Glutamatergic neuron (in vitro differentiated cells): ENCODE results near the gene SERPING1. TPM values are rescaled to one million over a fixed set of nuclear protein-coding genes. Genes with fewer than 3 reads are reported as not detected.
A peak's percentile ranks its signal among the peaks of the same experiment; 100 is the strongest.

Source experiments
- DNase-seq: peaks from one replicate; pipeline ENCODE4 v3.0.0; 2022
- H3K27ac Mint-ChIP-seq: one replicate; pipeline ENCODE4 v1.8.0; 2020; ENCODE audit warnings: mild to moderate bottlenecking, mixed read lengths, inconsistent platforms; ENCODE audit not compliant: unreplicated experiment
- H3K27me3 Mint-ChIP-seq: one replicate; pipeline ENCODE4 v1.8.0; 2020; ENCODE audit warnings: mild to moderate bottlenecking, moderate library complexity, mixed read lengths, inconsistent platforms; ENCODE audit not compliant: unreplicated experiment
- H3K36me3 Mint-ChIP-seq: one replicate; pipeline ENCODE4 v1.8.0; 2020; ENCODE audit warnings: mild to moderate bottlenecking, mixed read lengths, inconsistent platforms; ENCODE audit not compliant: unreplicated experiment
- H3K4me1 Mint-ChIP-seq: one replicate; pipeline ENCODE4 v1.8.0; 2020; ENCODE audit warnings: mild to moderate bottlenecking, low read depth, mixed read lengths, inconsistent platforms; ENCODE audit not compliant: unreplicated experiment
- H3K4me3 Mint-ChIP-seq: one replicate; pipeline ENCODE4 v1.8.0; 2020; ENCODE audit warnings: mild to moderate bottlenecking, mixed read lengths, inconsistent platforms; ENCODE audit not compliant: unreplicated experiment
- H3K9me3 Mint-ChIP-seq: one replicate; pipeline ENCODE4 v1.8.0; 2020; ENCODE audit warnings: mild to moderate bottlenecking, moderate library complexity, mixed read lengths, inconsistent platforms; ENCODE audit not compliant: unreplicated experiment
- CTCF ChIP-seq: fragments of 200-600 bp; sonication (generic); IDR thresholded peaks from one replicate; pipeline ENCODE4 v1.5.0; 2021; ENCODE audit not compliant: partially characterized antibody, unreplicated experiment
- total RNA-seq: library from RNA; stranded (reverse); fragmentation: NEBNext Ultra II Directional; extraction: Animal tissue kit (Norgen Biotek cat#: 25700); gene quantifications from one replicate; pipeline ENCODE4 v1.2.1, GENCODE V29; 2021; ENCODE audit not compliant: unreplicated experiment

Gene SERPING1
- total RNA-seq, 1 donor from 2014 or later, result 46.1 TPM

GRCh38 chr11:57647372-57647771 is 49.9 kb downstream of the SERPING1 start:
- DNase-seq, result peak; percentile 41
- H3K4me1 Mint-ChIP-seq, result peaks cover 51% of the 10 kb centered on the region
- peak overlapping the region; percentile 100 for H3K27ac Mint-ChIP-seq

GRCh38 chr11:57647960-57648800 is 50.7 kb downstream of the SERPING1 start:
- Mint-ChIP-seq H3K4me3 (peak overlapping the region; percentile 97), H3K27ac (peak overlapping the region; percentile 100), H3K36me3 (no peaks in the 10 kb centered on the region), H3K27me3 (peaks cover 42% of the 10 kb centered on the region), H3K9me3 (peaks cover 40% of the 10 kb centered on the region), H3K4me1 (peaks cover 51% of the 10 kb centered on the region)
- TF ChIP-seq CTCF, result no peak
- peak; percentile 55 for DNase-seq

More at GRCh38 chr11:57647372-57647771, 49.9 kb downstream of the SERPING1 start:
- Mint-ChIP-seq H3K9me3 (peaks cover 38% of the 10 kb centered on the region), H3K27me3 (peaks cover 41% of the 10 kb centered on the region), H3K4me3 (peak overlapping the region; percentile 97), H3K36me3 (no peaks in the 10 kb centered on the region)
- TF ChIP-seq CTCF, result no peak

- peak overlapping the region; percentile 100 for H3K27ac Mint-ChIP-seq
- no peaks in the 10 kb centered on the region for H3K36me3 Mint-ChIP-seq
- H3K4me1 Mint-ChIP-seq, result peaks cover 43% of the 10 kb centered on the region
- TF ChIP-seq CTCF, result no peak
- H3K4me3 Mint-ChIP-seq, result peak overlapping the region; percentile 97
- peaks cover 36% of the 10 kb centered on the region for H3K27me3 Mint-ChIP-seq
- DNase-seq, result peak; percentile 63
- H3K9me3 Mint-ChIP-seq, result peaks cover 38% of the 10 kb centered on the region
Observed at GRCh38 chr11:57648801-57649735, 51.6 kb downstream of the SERPING1 start.

GRCh38 chr11:57649826-57650738 is 52.6 kb downstream of the SERPING1 start, which contains the start of gene YPEL4:
Gene YPEL4, minus strand, starts transcription at chr11:57649912. Its CDS starts 2,805 bp downstream, at chr11:57647107.
- H3K27ac Mint-ChIP-seq, result peak within 1 kb of the TSS; percentile 100
- DNase-seq, result peak; percentile 68
- peaks cover 40% of the 10 kb centered on the region for H3K9me3 Mint-ChIP-seq
- no peak for TF ChIP-seq CTCF
- H3K4me1 Mint-ChIP-seq, result peaks cover 43% of the 10 kb centered on the region
- peaks cover 35% of the 10 kb centered on the region for H3K27me3 Mint-ChIP-seq
- H3K36me3 Mint-ChIP-seq, result no peaks in the 10 kb centered on the region
- peak within 1 kb of the TSS; percentile 97 for H3K4me3 Mint-ChIP-seq
